HG03439 (cell line): Measurements from ENCODE around the gene OTOL1.

Experiments used
- ATAC-seq: cut with Tn5 transposase; IDR thresholded peaks from one replicate; pipeline ENCODE4 v1.9.1; 2021; ENCODE audit warnings: mild to moderate bottlenecking, moderate library complexity; ENCODE audit not compliant: unreplicated experiment

OTOL1 gene

DNA sequence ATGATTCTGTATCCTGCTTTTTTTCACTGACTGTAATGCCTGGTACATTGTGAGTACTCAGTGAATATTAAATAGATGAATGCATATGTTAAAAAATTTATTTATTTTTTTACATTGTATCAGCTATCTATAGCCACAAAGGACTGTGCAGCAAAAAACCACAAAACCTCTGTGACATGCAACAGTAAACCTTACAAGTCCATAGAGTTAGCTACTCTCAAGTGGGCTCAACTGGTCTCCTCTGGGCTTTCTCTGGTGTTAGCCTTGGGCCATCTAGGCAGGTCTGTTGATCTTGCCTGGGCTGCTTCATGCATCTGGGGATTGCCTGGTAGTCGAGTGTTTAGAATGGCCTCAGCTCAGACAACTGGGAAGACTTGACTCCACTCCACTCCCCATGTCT, 35.3 kb downstream of the OTOL1 start:
- ATAC-seq: no peak

DNA sequence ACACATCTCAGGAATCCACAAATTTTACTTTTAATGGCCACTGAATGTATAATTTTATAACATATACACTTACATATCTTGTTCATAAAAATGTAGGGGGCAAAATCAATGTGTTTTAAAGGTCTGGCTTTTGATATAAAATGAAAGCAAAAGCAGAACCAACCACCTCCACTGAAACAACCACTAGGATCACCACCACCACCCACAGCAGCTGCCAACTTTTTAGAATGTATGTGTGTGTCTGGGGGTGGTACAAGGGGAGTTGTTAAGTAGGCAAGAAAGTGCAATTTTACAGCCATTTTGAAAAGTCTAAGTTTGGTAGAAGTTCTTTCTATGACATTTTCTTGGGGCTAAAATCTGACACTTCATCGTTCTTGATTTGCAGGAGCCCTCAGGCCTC, 44.0 kb downstream of the OTOL1 start:
- ATAC-seq: no peak

DNA sequence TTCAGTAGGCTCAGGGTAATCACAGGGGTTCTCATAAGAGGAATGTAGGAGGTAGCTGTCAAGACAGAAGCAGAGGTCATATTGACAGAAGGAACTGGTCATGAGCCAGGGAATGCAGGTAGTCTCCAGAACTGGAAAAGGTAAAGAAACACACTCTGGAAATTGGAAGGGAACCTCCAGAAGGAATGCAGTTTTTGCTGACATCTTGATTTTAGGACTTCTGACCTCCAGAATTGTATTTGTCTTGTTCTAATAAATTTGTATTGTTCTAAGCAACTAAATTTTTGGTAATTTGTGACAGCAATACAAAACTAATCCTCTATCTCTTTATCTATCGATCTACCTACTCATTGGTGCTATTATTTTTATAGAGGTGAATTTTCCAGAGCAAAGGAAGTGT, 49.2 kb downstream of the OTOL1 start:
- ATAC-seq: no peak

DNA sequence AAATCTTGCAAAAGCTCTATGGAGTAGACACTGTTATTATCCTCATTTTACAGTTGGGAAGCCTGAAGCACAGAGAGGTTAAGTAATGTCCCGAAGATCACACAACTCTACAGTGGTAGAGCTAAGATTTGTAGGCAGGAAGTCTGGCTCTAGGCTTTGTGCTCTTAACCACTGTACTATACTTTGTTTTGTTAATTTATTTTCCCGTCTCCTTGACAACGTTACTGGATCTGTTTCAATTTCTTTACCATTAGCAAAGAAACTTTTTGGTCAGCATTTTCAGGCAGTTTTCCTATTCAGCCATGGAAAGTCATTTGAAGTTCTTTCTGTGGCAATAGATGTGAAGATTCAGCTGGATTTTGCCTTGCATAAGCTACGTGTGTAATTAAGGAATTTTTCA, 51.7 kb downstream of the OTOL1 start:
- ATAC-seq: no peak

DNA sequence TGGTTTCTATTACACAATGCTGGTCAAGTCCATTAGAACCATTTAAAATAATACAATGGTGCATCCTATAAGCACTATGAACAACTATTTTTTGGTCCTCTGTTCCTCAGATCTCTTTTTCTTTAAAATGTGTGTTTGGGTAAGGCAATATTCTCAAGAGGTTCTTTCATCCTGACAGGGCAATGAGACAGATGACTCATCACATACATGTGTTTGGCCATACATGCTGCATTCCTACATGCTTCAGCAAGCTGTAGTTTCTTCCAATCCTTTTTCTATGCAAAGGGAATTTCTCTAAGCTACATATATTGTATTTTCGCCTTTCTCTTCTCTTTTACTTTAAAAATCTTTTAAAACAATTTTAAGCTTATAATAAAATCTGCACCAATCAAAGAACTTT, 52.7 kb downstream of the OTOL1 start:
- no peak for ATAC-seq

DNA sequence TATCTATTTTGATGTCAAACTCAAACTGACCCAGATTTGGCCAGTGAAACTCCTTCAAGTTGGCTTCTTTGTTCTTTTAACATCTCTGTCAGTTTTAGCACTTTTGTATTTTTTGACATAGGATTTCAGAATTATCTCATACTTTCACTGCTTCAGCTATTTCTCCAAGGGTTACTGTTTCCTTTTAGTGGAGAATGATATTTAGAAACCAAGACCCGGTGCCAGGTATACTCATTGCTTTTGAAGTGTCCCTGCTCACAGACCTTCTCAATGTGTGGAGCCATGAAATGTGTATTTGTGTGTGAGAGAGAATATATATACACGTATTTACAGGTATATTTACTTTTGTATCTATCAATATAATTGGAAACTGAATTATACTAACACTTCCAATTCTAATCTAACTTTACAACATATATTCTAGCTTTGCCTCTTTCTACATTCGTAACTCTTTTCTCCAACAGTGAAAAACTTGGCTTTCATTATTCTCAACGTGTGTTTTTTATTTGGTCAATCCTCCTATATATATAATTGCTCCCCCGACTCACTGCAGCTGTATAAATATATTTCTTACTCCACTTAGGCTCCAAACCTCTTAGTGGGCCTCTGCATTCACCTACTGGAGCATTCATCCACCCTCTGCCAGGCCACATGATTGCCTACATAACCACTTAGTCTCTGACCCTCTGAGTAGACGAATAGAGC, 54.0 kb downstream of the OTOL1 start:
- ATAC-seq: no peak

DNA sequence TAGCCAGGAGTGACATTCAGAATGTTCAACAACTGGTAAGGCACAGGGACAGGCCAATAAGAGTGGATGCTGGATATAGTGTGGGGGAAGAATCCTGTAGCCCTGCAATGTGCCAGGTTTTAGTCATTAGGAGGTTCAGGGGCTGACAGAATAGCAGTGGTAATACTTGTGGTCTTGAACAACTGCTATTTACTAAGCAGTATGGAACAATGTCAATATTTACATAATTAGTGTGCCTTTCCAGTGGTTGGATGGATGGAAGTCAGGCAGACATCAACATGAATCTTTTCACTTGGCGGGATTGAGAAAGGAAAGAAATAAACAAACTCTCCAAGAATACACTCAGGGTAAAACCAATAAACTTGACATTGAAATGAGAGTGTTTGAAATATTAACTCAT, 55.1 kb downstream of the OTOL1 start:
- ATAC-seq: no peak

DNA sequence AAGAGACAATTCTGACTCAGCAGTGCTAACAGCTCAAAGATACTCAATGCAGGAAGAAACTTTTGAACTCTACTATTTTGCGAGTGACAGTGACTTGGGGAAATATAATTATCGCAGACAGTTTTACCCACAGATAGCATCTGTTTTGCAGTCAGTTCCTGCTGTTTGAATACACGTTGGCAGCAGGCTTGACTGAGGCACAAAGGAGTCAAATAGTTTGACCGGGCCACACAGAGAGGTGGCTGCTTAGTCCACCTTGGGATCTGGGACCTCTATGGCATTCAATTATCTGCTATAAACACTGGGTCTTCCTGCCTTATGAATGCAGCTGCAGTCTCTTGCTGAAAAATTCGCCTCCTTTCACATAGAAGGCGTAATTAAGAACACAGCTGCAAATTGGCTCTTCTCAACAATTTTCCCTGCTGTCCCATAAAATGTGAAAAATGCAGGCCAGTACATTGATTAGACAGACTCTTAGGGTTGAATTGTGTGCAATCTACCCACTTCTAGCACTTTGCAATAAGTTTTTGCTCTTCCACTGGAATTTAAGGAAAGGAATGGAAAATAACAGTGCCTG, 56.5 kb downstream of the OTOL1 start:
- ATAC-seq: no peak
